NCI-H1694 treated with DMSO at 0.1 percent for 48 hours (cell line): ENCODE data around the gene CNRIP1.
"Not testable (repeated sequence)": the region's sequence is repeated elsewhere in the genome, so short reads cannot be mapped to it uniquely, and the experiment has no call there.

ENCODE experiments used
- DNase-seq: peaks from one replicate; lab custom pipeline; 2025; lab: John Stamatoyannopoulos, UW

CNRIP1 gene

DNA sequence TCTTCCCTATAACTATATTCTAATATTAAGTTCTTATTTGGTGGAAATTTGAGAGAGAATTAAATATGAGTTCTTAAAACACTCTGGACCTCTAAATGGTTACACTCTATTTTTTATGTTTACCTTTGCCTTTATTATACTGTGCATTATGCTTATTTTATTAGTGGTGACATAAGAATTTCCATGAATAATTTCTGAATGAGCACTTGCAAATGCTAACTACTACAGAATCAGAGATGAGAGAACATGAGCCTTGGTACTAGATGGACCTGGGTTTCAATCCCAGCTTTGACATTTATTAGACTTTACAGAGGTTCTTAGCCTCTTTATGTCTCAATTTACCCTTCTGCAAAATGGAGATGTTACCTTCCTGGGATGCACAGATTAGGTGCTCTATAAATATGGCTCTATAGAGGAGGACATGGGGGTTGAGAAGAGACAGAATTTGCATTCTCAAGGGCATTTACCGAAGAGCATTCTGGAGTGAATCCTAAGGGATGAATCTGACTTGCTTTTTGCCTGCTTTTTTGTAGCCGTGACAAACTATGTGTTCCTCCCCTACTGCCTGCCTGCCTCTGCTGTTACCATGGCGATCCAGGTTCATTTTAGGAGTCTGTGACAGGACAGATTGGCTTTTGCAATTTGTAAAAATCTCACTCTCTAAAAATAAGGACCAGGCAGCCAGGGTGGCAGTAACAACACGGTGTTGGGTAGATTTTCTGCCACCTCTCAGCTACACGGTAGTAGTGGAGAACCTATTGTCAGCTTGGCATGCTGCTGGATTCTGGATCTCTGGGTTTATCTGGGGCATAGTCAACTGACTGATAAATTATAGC, 20.7 kb upstream of the CNRIP1 start:
- DNase-seq: no peak

- no peak for DNase-seq
Measured at GRCh38 chr2:68336192-68336591, 16.4 kb upstream of the CNRIP1 start.

GRCh38 chr2:68333931-68334330, 14.2 kb upstream of the CNRIP1 start:
- DNase-seq: no peak

GRCh38 chr2:68333009-68333408, 13.3 kb upstream of the CNRIP1 start:
- no peak for DNase-seq

- no peak for DNase-seq
Measured at GRCh38 chr2:68330691-68331090, 10.9 kb upstream of the CNRIP1 start.

- no peak for DNase-seq
Measured at GRCh38 chr2:68328901-68329300, 9.2 kb upstream of the CNRIP1 start.

GRCh38 chr2:68325056-68325455, 5.3 kb upstream of the CNRIP1 start:
- DNase-seq: no peak

DNA sequence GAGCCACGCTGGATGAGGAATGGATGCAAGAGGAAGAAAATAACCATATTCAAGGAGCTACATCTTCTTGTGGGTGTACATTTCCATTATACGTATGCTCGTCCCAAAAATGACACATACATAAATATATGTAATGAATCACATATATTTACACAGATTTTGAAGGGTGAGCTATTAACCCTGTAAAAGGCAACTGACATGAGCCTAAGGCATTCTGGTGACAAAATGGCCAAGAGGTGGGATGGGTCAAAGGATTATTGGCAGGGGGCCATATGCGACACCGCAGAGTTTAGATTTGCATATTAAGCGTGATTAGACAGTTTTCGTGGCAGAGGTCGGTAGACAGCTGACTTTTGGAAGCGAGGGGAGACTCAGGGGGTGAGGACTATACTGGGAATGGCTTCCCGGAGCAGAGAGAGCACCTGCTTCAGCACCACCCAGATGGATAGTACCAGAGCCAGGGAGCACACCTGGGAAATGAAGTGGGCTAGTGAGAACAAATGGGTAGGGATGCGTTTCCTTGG, 431 bp upstream of the CNRIP1 start:
- DNase-seq: peak; percentile 82

- no peak for DNase-seq
Measured at GRCh38 chr2:68318914-68319397, 793 bp downstream of the CNRIP1 start.

- DNase-seq: no peak
Measured at GRCh38 chr2:68317971-68318913, 1.5 kb downstream of the CNRIP1 start.

DNA sequence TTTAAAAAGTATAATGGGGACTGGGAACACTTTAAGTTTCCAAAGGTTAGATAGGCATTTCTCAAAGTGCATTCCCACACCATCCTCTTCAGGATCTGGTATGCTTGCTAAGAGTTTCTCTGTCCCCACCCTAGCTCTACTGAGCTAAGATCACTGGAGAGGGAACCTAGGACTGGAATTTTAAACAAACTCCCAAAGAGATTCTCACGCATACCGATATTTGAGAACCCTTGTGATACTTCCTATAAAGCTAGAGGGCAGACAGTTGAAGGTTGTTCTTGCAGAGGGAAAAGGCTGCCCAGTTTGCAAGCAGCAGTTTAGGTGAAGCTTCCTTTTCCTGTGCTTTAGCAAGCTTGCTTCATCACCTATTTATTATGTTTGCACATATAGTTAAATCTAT, 3.6 kb downstream of the CNRIP1 start:
- DNase-seq: no peak

DNA sequence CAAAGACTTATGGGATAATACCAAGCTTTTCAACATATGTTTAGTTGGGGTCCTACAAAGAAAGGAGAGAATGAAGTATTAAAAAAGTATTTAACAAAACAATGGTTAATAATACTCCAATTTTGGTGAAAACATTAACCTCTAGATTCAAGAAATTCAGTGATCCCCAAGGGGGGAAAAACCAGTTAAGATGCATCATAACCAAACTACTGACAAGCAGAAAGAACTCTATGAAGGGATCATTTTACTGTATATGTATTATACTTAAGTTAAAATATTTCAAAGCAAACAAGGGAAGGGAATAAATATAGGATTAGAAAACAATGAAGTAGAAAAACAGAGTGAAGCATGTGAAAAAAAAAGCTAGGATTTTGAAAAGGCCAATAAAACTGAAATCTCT, 8.7 kb downstream of the CNRIP1 start:
- DNase-seq: no peak

DNA sequence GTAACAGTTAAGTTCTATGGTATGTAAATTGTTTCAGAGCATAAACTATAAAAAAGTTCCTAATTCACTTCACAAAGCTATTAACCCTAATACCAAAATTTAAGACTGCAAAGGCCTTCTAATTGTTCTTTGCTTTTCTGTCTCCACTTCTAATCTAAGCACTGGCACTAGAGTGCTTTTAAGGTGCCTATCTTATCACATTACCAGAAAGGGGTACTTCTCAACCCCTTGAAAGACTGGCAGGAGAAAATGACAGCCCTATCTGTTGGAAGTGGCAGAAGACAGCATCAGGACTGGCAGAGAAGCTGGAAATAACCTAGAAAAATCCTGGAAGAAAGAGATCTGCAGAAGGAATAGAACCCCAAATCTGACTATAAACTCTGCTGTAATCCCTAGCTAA, 10.3 kb downstream of the CNRIP1 start:
- DNase-seq: no peak

- DNase-seq: not testable (repeated sequence)
Measured at GRCh38 chr2:68303902-68304272, 15.9 kb downstream of the CNRIP1 start.

DNA sequence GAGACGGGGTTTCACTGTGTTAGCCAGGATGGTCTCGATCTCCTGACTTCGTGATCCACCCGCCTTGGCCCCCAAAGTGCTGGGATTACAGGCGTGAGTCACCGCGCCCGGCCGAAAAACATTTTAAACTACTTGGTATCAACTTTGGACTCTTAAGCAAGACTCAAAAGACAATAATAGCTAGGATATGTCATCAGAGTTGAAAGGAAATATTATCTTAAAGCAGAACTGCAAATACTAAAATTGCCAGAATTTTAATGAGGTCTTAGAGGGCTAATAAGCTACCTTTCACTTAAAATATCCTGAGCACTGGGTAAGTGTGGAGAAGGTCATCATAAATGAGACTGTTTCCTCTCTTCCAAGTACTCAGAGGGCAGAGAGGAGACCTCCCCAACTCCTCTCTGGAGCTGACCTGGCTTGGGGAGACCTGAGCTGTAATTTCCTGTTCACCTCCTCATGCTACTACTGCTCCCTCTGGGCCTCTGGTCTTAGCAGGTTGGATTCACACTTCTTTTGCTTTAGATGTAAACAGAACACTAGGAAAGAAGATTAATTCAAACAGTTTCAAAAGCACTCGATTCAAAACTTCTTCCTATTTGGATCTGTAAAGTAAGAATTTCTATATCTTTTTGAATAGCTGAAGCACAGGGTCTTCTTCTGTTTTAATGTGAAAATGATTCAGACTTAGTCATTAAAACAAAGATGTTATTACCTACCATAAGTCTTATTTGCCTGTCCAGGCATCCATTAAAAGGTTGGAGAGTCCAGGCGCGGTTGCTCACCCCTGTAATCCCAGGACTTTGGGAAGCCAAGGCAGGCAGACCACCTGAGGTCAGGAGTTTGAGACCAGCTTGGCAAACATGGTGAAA, 16.5 kb downstream of the CNRIP1 start:
- no peak for DNase-seq

GRCh38 chr2:68302281-68302875, 17.4 kb downstream of the CNRIP1 start:
- no peak for DNase-seq

DNA sequence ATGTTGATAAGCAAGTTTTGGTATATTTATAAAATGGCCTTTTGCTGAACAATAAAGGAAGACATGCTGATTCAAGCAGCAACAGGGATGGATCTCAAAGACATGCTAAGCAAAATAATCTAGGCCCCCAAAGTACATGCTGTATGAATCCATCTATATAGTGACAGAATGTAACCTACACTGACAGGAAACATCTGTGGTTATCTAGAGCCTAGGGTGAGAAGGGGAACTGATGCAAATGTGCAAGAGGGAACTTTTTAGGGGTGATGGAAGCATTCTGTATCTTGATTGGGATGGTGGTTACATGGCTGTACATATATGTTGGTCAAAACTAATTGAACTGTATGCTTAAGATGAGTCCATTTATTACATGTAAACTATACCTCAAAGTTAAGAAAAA, 24.2 kb downstream of the CNRIP1 start:
- DNase-seq: no peak

DNA sequence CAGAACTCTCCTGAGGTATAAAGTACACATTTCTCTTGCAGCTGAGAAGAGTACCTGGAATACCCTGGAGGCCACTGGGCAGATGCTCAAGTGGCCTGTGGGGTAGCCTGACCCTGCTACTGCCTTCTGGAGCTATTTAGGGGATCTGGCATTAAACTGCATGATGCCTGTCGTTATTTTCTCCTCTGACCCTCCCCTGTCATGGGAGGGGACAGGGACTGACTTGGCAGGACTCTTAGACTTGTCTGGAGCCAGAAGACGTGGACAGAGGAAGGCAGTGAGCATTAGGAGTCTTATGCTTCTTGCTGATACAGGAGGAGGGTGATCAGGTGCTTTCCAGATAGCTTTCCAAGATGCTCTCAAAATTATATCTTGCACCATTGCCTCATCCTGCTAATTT, 24.8 kb downstream of the CNRIP1 start:
- no peak for DNase-seq

DNA sequence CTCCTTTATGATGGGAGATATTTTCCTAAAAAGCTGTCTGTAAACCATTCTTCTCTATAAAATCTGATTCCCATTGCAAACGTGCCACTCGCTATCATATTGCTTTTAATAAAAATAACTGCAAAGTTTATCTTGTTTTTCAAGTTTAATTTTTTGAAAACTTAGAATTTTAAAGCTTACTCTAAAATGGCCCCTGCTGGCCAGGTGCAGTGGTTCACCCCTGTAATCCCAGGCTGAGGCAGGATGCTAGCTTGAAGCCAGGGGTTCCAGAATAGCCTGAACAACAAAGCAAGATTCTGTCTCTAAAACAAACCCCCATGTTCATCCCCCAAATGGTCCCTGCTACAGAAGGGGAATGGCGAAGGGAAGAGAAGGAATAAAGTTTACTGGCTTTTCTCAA, 25.6 kb downstream of the CNRIP1 start:
- DNase-seq: no peak

DNA sequence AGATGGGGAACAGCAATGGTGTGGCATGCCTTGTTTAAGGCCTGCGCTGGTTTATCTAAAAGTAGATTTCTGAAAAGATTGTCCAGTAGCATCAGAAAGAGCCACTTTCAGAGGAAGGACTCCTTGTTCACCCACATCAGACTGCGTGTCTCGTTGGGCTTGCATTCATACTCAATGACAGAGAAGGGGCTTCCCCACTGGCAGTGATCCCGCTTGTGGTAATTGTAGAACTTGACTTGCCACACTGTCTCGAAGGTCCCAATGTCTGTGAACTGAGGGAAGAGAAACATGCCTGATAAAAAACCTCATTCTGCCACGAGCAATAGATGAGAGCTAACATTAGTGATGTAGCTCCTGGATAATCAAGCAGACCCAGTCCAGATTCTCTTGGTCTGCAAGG, 26.0 kb downstream of the CNRIP1 start:
- no peak for DNase-seq

GRCh38 chr2:68293024-68293423, 26.7 kb downstream of the CNRIP1 start:
- no peak for DNase-seq
